GM21367 (cell line): ENCODE results near the gene NCAPG2.
"Not testable (repeated sequence)": the region's sequence is repeated elsewhere in the genome, so short reads cannot be mapped to it uniquely, and the experiment has no call there.

Source experiments
- ATAC-seq: cut with Tn5 transposase; IDR thresholded peaks from one replicate; pipeline ENCODE4 v1.9.1; 2021; ENCODE audit not compliant: unreplicated experiment

Gene NCAPG2

GRCh38 chr7:158710651-158711102 is 6.1 kb upstream of the NCAPG2 start:
- ATAC-seq: no peak

- ATAC-seq: no peak
Observed at GRCh38 chr7:158707610-158708009, 3.0 kb upstream of the NCAPG2 start.

GRCh38 chr7:158706710-158707590 is 2.3 kb upstream of the NCAPG2 start:
- ATAC-seq: no peak

GRCh38 chr7:158706273-158706704 is 1.7 kb upstream of the NCAPG2 start:
- no peak for ATAC-seq

- peak; percentile 9 for ATAC-seq
Observed at GRCh38 chr7:158705234-158705850, 738 bp upstream of the NCAPG2 start.

GRCh38 chr7:158703679-158704523 is 703 bp downstream of the NCAPG2 start:
- not testable (repeated sequence) for ATAC-seq

- ATAC-seq: no peak
Observed at GRCh38 chr7:158702944-158703343, 1.7 kb downstream of the NCAPG2 start.

- no peak for ATAC-seq
Observed at GRCh38 chr7:158702196-158702595, 2.4 kb downstream of the NCAPG2 start.

- ATAC-seq: no peak
Observed at GRCh38 chr7:158700008-158700407, 4.6 kb downstream of the NCAPG2 start.

GRCh38 chr7:158699341-158699740 is 5.3 kb downstream of the NCAPG2 start:
- no peak for ATAC-seq

- no peak for ATAC-seq
Observed at GRCh38 chr7:158698657-158699195, 5.9 kb downstream of the NCAPG2 start.

- not testable (repeated sequence) for ATAC-seq
Observed at GRCh38 chr7:158697597-158697996, 7.0 kb downstream of the NCAPG2 start.

- peak; percentile 53 for ATAC-seq
Observed at GRCh38 chr7:158695726-158696452, 8.7 kb downstream of the NCAPG2 start.

GRCh38 chr7:158695056-158695455 is 9.5 kb downstream of the NCAPG2 start:
- ATAC-seq: no peak

- no peak for ATAC-seq
Observed at GRCh38 chr7:158694650-158695049, 10.0 kb downstream of the NCAPG2 start.

GRCh38 chr7:158689488-158689887 is 15.1 kb downstream of the NCAPG2 start:
- no peak for ATAC-seq

- no peak for ATAC-seq
Observed at GRCh38 chr7:158687406-158687805, 17.2 kb downstream of the NCAPG2 start.

- ATAC-seq: no peak
Observed at GRCh38 chr7:158685693-158686092, 18.9 kb downstream of the NCAPG2 start.

GRCh38 chr7:158684329-158684728 is 20.3 kb downstream of the NCAPG2 start:
- no peak for ATAC-seq

- no peak for ATAC-seq
Observed at GRCh38 chr7:158683541-158683940, 21.1 kb downstream of the NCAPG2 start.
